Right lobe of liver (tissue), 4 donors: Measurements from ENCODE around the gene AKT3.

Experiments
- CTCF ChIP-seq, 4 donors: fragments of 200-600 bp in 3 of 4; fragments of 450-650 bp in 1 of 4; IDR thresholded peaks; one replicate each; pipeline versions ENCODE4 v1.5.1 to v1.8.0; 2016 to 2022; ENCODE audit warnings: antibody characterized with exemption in 4 of 4, mild to moderate bottlenecking in 2 of 4
- POLR2A ChIP-seq: fragments of 450-650 bp; IDR thresholded peaks from one replicate; pipeline ENCODE4 v1.6.1; 2017; ENCODE audit warnings: antibody characterized with exemption, mild to moderate bottlenecking
- donor health status: DM: no; HTN: no; CAD: no.
- donor health status: DM: no; HTN: no; CAD: no.
- donor health status: DM: no; HTN: yes; CAD: no.

DNA sequence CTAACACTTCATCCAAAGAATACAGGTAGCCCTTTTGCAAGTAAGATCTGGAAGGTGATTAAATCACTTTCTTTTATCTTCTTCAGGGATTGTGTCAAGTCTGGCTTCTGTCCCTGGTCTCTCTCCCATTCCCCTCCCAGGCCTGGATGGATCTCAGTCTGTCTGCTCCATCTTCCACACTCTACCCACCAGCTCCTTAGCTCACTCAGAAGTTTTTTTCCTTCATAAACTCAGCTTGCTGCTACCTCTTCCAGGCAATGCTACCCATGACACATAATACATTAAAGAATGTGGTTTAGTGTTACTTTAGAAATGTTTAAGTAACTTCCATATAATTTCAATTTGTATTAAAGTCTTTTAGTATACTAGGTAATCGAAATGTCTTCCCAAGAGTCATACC is 133.1 kb downstream of the AKT3 start:
- TF ChIP-seq CTCF (IDR thresholded peaks at IDR 0.05), result no peak
- no peak for TF ChIP-seq POLR2A
